ENCODE data around the gene RPS6KA2. TPM values are rescaled to one million over a fixed set of nuclear protein-coding genes. Genes with fewer than 3 reads are reported as not detected.

RPS6KA2 gene
- total RNA-seq, 1 donor from 2014 or later, result 37.5 TPM

DNA sequence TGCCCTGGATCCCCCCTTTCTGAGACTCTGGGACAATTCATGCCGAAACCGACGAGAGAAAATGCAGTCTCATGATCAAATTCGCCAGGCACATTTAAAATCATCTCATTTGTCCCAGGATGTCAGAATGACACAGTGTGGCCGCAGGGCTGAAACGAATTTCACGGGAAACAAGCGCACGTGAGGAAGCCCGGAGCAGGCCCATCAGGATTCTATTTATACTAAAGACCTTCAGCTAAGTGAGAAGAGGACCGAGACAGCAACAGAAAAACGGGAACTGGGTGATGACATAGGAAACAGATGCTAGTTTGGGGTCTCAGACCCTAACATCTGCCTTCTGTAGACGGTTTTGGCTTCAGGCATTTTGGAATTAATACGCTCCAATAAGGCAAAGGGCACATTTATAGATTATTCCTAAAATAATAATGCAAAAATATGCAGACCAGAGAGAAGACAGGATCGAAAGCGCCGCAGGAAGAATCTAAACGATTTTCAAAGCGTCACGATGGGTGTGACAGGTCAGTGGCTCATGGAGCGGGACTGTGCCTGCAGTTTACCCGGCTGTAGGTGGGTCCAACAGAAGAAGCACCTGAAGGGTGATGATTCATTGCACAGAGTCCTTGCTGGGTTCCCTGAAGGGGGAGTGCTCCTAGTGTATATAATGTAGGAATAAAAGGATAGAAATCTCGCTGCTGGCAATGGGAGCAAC is 163.5 kb downstream of the RPS6KA2 start:
- TF ChIP-seq, protein P1, sequence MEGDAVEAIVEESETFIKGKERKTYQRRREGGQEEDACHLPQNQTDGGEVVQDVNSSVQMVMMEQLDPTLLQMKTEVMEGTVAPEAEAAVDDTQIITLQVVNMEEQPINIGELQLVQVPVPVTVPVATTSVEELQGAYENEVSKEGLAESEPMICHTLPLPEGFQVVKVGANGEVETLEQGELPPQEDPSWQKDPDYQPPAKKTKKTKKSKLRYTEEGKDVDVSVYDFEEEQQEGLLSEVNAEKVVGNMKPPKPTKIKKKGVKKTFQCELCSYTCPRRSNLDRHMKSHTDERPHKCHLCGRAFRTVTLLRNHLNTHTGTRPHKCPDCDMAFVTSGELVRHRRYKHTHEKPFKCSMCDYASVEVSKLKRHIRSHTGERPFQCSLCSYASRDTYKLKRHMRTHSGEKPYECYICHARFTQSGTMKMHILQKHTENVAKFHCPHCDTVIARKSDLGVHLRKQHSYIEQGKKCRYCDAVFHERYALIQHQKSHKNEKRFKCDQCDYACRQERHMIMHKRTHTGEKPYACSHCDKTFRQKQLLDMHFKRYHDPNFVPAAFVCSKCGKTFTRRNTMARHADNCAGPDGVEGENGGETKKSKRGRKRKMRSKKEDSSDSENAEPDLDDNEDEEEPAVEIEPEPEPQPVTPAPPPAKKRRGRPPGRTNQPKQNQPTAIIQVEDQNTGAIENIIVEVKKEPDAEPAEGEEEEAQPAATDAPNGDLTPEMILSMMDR (IDR thresholded peaks at IDR 0.05; ENCODE audit: unreplicated experiment), result no peak
- Mint-ChIP-seq H3K9me3 (ENCODE audit: low read depth) (peaks cover 1% of the 10 kb centered on the region), H3K27me3 (no peaks in the 10 kb centered on the region), H3K4me3 (ENCODE audit: low read depth) (no peak overlapping the region), H3K36me3 (ENCODE audit: insufficient read depth) (peaks cover 13% of the 10 kb centered on the region), H3K27ac (no peak overlapping the region), H3K4me1 (ENCODE audit: low read depth) (peaks cover 2% of the 10 kb centered on the region)
- no peak for DNase-seq (ENCODE audit: low spot score, unreplicated experiment)

DNA sequence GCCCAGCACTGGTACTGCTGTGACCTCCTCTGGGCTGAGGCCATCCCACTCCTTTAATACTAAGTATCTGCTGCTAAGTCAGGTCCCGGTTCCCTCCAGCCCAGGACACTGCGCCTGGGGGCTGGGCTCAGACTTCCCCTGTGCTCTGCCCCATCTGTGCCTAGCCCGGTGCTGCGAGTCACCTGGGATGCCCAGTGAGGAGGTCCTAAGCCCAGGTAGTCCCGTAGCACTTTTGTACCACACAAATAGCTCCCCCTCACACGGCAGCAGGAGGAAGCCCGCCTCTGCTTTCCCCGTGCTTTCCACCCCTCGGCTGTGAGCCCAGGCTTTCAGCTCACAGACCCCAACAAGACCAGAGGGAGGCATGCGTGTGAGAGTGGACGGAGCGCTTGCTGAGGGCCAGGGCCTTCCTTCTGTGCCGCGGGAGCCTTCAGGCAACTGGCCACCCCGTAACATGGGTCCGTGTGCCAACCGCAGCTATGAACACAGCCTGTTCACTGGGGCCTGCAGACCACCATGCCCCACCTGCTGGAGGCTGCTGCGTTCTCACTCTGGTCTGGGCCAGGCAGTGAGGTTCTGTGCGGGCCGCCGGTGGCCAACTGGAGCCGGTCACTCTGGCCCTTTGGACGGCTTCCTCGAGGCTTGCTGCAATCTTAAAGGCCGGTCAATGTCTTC is 164.5 kb downstream of the RPS6KA2 start:
- H3K4me1 Mint-ChIP-seq (ENCODE audit: low read depth), result peaks cover 2% of the 10 kb centered on the region
- no peak overlapping the region for H3K4me3 Mint-ChIP-seq (ENCODE audit: low read depth)
- no peak for DNase-seq (ENCODE audit: low spot score, unreplicated experiment)
- peaks cover 19% of the 10 kb centered on the region for H3K36me3 Mint-ChIP-seq (ENCODE audit: insufficient read depth)
- no peaks in the 10 kb centered on the region for H3K27me3 Mint-ChIP-seq
- H3K9me3 Mint-ChIP-seq (ENCODE audit: low read depth), result peaks cover 6% of the 10 kb centered on the region
- peak overlapping the region; percentile 16 for H3K27ac Mint-ChIP-seq
- TF ChIP-seq, protein P1 (IDR thresholded peaks at IDR 0.05; ENCODE audit: unreplicated experiment), result no peak

DNA sequence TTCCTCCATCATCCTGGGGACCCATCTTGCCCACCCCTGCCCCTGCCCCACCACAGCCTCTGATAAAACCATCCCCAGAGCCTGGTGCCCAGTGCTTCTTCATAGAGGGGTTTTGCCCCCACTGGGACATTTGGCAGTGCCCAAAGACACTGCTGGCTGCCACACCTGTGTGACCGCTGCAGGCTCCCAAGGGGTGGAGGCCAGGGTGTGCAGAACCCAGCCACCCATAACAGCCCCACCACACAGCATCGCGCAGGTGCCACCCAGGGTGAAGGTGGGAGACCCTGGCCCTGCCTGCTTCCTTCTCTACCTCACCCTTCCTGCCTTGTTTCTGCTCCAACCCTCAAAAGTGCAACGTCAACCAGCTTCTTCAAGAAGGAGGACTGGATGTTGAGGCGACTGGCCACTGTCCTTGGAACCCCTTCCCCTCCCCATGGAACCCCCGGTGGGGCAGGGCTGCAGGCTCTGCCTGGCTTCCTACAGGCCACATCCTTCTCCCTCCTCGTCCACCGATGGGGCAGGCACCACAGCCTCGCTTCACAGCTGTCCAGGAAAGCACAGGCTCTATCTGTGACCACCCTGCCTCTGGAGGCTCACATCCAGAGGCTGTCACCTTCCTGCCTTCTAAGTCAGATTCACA is 165.1 kb downstream of the RPS6KA2 start:
- Mint-ChIP-seq H3K27ac (peak overlapping the region; percentile 16), H3K4me3 (ENCODE audit: low read depth) (no peak overlapping the region), H3K4me1 (ENCODE audit: low read depth) (peaks cover 2% of the 10 kb centered on the region), H3K9me3 (ENCODE audit: low read depth) (peaks cover 6% of the 10 kb centered on the region), H3K36me3 (ENCODE audit: insufficient read depth) (peaks cover 22% of the 10 kb centered on the region), H3K27me3 (no peaks in the 10 kb centered on the region)
- TF ChIP-seq, protein P1 (IDR thresholded peaks at IDR 0.05; ENCODE audit: unreplicated experiment), result no peak
- no peak for DNase-seq (ENCODE audit: low spot score, unreplicated experiment)

DNA sequence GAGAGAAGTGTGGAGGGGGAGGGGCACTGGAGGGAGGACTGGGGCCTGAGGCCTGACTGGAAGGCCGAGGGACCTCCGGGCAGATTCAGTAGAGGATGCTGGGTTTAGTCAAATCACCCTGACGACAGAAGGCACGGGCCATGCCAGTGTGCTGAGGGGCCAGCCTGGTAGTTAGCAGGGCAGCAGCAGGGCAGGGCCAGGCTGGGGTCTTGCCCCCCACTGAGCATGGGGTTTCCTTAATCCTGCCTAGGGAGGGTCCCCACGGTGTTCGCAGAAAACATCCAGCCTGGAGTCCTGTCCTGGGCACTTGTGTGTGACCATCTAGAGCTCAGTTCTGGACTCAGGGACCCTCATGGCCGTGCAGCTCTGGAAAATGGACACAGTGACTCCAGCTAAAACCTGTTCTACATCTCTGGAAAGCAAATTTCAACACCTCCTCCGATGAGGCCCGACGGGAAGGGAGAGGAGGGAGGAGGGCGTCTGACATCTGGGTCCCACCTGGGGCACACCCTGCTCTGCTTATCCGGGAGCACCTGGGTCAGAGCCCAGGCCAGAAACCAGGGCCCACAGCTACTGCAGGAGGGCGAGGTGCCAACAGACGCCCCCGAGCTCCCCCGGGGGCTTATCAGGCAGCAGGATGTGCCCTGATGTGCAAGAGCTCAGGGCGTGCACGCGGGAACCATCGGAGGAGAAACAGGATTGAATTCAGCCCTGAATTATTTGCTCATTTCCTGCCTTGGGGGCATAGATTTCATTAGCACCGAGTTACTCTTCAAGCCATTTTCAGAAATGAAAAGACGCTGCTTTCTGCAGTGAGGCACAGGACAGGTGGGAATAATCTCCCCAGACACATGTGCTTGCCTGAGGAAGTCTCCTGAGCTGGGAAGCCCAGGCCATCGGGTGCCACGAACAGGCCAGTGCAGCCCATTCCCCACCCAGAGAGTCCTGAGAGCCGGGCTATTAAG is 166.3 kb downstream of the RPS6KA2 start:
- DNase-seq (ENCODE audit: low spot score, unreplicated experiment), result no peak
- Mint-ChIP-seq H3K9me3 (ENCODE audit: low read depth) (peaks cover 9% of the 10 kb centered on the region), H3K4me1 (ENCODE audit: low read depth) (peaks cover under 1% of the 10 kb centered on the region), H3K27ac (no peak overlapping the region), H3K36me3 (ENCODE audit: insufficient read depth) (peaks cover 31% of the 10 kb centered on the region), H3K27me3 (no peaks in the 10 kb centered on the region), H3K4me3 (ENCODE audit: low read depth) (no peak overlapping the region)
- TF ChIP-seq, protein P1 (IDR thresholded peaks at IDR 0.05; ENCODE audit: unreplicated experiment), result no peak
